Measurements from ENCODE around the gene RRBP1.

The RRBP1 gene

GRCh38 chr20:17647391-17648314 lies 34.4 kb downstream of the RRBP1 start:
- no peak for DNase-seq (ENCODE audit: low spot score)

GRCh38 chr20:17646961-17647301 lies 35.1 kb downstream of the RRBP1 start:
- no peak for DNase-seq (ENCODE audit: low spot score)

DNA sequence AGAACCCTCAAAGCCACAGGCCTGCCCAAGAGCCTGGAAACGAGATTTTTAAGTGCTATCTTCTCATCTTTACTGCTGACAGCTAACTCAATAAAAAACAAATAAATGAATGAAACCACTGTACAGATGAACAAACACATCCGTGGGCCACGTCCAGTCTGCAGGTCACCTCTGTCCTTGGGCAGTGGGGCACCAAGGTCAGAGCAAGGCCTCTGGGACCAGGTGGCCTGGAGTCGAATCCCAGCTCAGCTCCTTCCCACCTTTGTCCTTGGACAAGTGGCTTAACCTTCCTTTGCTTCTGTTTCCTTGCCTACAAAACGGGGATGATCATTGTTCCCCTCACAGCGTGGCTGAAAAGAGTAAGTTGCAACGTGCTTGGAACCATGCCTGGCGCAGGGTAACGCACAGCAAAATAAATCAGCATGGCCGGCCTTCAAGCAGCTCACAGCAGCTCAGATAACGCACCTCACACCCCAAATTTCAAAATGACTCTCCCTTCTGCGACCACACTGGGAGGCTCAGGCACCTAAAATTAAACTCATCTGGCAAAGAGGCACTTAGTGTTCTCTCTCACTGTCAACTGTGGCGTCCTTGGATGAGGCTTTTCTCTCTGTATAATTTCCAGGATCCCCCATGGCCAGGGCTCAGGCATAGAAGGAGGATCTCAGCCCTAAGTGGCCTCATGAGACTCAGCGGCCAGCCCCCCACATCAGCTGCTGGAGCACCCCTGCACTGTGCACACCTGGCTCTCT lies 35.7 kb downstream of the RRBP1 start:
- DNase-seq (ENCODE audit: low spot score), result no peak

- DNase-seq (ENCODE audit: low spot score), result no peak
These were observed 36.4 kb downstream of the RRBP1 start for GRCh38 chr20:17645546-17646208.

- DNase-seq (ENCODE audit: low spot score), result no peak
These were observed 37.0 kb downstream of the RRBP1 start for GRCh38 chr20:17645010-17645409.

DNA sequence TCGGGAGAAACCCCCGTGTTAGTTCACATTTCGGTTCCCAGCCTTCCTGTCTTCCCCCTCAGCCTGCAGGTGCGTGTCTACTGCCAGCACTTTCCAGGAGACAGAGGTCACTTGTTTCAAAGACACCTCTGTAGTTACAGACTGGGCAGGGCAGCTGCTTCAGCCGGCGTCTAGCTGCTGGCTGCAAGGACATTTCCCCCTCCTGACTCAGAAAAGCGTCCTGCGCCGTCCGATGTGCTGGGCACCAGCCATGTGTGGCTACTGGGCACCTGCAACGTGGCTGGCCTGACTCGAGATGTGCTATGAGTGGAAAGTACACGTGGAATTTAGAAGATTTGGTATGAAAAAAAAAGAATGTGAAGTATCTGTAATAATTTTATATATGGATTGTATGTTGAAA lies 37.6 kb downstream of the RRBP1 start:
- DNase-seq (ENCODE audit: low spot score), result no peak

DNA sequence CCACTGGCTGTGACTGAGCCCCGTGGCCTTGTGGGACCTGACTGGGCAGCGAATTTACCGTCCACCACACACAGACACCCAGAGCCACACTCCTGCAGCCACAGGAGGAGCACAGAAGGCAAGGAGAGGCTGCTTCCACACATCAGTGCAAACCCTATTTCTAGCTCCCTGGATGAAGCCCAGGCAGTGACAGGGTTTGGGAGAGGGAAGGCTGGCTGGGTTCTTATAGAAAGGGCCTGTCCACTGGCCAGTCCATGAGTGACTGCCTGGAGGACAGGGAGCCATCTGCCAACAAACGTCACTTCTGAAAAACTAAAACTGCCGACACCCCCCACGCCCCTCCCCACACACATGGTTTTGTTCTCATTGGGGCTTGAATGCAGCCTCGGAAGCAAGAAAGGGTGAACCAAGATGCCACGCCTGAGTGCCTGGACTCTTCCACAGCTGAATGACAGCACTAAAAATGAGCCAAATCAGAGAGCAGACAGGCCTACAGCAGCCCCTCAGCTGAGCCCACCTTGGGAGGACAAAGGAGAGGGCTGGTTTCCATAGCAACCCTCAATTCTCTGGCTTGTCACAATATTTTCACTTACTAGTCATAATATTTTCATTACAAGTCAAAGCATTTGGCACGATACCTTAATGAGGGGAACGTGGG lies 38.4 kb downstream of the RRBP1 start:
- DNase-seq (ENCODE audit: low spot score), result no peak

- DNase-seq (ENCODE audit: low spot score), result no peak
These were observed 39.4 kb downstream of the RRBP1 start for GRCh38 chr20:17642404-17643269.

DNA sequence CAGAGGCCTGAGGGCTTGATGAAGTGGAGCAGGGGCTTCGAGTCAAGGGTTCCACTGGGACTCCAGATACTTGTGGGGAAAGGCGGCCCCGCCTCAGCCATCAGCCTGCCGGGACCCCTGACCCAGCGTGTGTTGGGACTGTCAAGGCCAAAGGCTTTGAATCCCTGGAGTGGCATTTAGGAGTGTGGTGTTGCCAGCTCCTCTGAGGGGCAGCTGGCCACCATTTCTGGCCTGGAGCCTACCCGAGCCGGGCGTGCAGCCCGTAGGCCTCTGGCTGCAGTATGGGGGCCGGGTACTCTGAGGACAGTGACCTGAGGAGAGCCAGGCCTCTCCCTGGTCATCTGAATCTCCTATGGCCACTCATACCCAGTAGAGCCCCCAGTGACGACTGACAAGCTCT lies 40.0 kb downstream of the RRBP1 start:
- no peak for DNase-seq (ENCODE audit: low spot score)

DNA sequence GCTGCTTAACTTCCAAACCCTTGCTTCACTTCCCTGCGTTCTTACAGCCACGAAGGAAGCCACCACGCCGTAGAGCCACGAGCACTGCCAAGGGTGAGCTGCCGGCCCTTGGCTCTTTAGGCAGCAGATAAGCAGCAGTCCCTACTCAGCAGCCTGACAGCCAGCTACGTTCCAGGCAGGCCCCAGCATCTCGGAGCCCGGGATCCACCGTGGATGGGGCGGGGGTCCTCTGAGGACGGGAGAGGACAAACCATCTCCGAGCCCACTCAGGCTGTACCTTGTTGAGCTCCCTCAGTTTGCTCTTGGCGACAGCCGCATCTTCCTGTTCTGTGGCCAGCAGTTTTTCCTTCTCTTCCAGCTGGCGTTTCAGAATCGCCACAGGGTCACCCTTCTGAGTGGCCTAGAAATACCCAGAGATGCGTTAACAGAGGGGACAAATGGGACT lies 40.5 kb downstream of the RRBP1 start:
- DNase-seq (ENCODE audit: low spot score), result no peak

DNA sequence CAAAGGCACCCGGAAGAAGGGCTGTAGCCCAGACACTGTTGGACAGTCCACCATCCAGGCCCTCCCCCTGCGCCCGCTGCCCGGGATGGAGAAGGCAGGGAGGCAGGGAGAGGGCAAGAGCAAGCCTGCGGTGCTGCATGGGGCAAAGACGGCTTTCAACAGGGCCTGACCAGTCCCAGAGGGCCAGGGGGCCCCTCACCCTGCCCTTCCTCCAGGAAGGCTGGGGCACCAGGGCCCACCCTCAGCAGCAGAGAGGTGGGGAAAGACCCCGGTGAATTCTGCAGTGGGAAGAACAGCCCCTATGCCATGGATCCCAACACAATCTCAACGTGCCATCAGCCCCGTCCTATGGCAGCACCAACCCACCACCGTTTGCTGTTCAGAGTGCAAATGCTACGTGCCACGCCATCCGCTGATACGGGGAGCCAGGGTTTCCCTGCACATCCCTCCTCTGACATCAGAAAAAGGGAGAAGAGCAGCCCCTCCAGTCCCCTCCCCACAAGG lies 41.1 kb downstream of the RRBP1 start:
- no peak for DNase-seq (ENCODE audit: low spot score)

GRCh38 chr20:17640146-17640874 lies 41.7 kb downstream of the RRBP1 start:
- DNase-seq (ENCODE audit: low spot score), result no peak

DNA sequence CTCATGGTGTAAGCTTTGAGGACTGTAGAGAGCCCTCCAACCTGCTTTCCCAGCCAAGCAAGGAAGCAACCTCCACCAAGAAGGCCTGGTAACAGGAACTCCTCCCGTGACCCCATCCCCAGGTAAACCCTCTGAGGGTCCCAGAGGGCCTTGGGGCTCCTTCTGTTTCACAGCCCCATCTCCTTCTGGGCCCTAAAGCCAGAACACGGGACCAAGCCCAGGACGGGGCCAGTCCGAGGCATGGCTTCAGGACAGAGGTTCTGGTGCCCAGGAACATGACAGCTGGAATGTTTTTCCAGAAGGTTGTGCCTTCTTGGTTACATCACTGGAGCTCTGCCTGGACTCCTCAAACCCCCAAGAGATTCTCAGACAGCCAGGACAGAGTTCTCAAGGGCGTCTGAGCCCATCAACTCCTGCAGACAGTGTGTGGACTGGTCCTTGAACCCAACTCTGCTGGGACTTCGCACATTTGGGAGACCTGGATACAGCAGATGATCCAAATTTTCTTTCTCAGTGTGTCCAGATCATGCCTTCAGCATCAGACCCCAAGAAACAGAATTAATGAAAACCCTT lies 43.1 kb downstream of the RRBP1 start:
- DNase-seq (ENCODE audit: low spot score), result no peak

DNA sequence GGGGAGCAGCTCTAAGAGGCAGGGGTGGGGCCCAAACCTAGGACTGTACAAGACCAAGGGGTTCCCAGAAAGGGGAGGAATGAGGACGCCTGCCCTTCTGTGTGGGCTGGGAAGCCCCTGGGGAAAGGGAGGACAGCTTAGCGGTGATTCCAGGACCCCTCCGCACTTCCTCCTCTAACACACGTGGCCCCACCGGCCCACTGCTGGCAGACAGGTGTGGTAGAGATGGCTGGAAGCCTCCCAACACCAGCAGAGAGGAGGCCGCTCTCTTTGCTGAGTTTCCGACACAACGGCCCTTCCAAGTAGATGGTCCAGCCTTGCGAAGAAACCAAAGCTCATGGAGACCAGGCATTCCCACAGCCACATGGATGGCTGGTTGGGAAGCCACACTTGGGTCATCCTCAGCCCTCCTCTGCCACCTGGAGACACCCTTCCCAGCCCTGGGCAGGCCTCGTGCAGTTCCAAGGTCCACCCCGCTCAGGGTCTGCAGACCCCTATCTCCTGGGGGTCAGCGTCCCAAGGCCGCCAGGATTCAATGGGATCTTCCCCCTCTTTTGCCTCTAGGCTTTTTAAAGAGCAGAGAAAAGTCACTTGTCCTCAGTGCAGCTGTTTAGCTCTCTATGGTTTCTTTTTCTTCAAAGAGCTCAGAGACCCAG lies 43.9 kb downstream of the RRBP1 start:
- no peak for DNase-seq (ENCODE audit: low spot score)

- DNase-seq (ENCODE audit: low spot score), result no peak
These were observed 44.6 kb downstream of the RRBP1 start for GRCh38 chr20:17637413-17637780.

- peak; percentile 85 for DNase-seq (ENCODE audit: low spot score)
These were observed 45.3 kb downstream of the RRBP1 start for GRCh38 chr20:17636523-17637412.

GRCh38 chr20:17635332-17636244 lies 46.5 kb downstream of the RRBP1 start:
- DNase-seq (ENCODE audit: low spot score), result no peak

Data from iPS-NIHi11 (cell line).